Vagina (tissue), 2 donors: ENCODE measurements around the gene C17orf50. TPM values are rescaled to one million over a fixed set of nuclear protein-coding genes. Genes with fewer than 3 reads are reported as not detected.

ENCODE experiments used
- DNase-seq, 2 donors: peaks; one replicate each; pipeline ENCODE4 v3.0.0-alpha.2; 2017; ENCODE audit errors: extremely low spot score in 2 of 2
- H3K27ac ChIP-seq: fragments of 200-600 bp; sonication (generic); one replicate; pipeline ENCODE4 v1.5.1; 2019
- H3K27me3 ChIP-seq: fragments of 200-600 bp; sonication (generic); one replicate; pipeline ENCODE4 v1.5.1; 2019
- H3K36me3 ChIP-seq, 2 donors: fragments of 200-600 bp; sonication (generic); one replicate each; pipeline ENCODE4 v1.5.1; 2017 to 2019
- H3K4me1 ChIP-seq: fragments of 200-600 bp; sonication (generic); one replicate; pipeline ENCODE4 v1.5.1; 2019
- H3K4me3 ChIP-seq, 2 donors: fragments of 200-600 bp; sonication (generic); 1 replicate in 1 of 2; 2 replicates in 1 of 2; pipeline ENCODE4 v1.5.1; 2016 to 2019
- H3K9me3 ChIP-seq: fragments of 200-600 bp; sonication (generic); one replicate; pipeline ENCODE4 v1.5.1; 2019
- CTCF ChIP-seq, 3 experiments: fragments of 450-650 bp in 2 of 3; fragments of 200-600 bp in 1 of 3; sonication (generic) in 1 of 3; IDR thresholded peaks; one replicate each; pipeline ENCODE4 v1.5.1; 2017 to 2019; ENCODE audit warnings: antibody characterized with exemption in 3 of 3, mild to moderate bottlenecking in 2 of 3, moderate library complexity in 2 of 3
- POLR2A ChIP-seq, 2 donors: fragments of 450-650 bp; IDR thresholded peaks; one replicate each; pipeline ENCODE4 v1.6.1; 2017; ENCODE audit warnings: antibody characterized with exemption in 2 of 2, mild to moderate bottlenecking in 2 of 2, moderate library complexity in 2 of 2
- POLR2AphosphoS5 ChIP-seq, 2 donors: sonication (generic); formaldehyde crosslinking; IDR thresholded peaks; one replicate each; pipeline ENCODE4 v1.9.0; 2017; ENCODE audit warnings: antibody characterized with exemption in 2 of 2, mild to moderate bottlenecking in 2 of 2, low read depth in 1 of 2; ENCODE audit not compliant: insufficient read depth in 1 of 2
- intact Hi-C: fragments of 100-400 bp; cut with DNase I; formaldehyde crosslinking; loops from one replicate; pipeline ENCODE4 v1.15.1; 2023
- total RNA-seq: library from RNA; depleted of rRNA; stranded (reverse); fragments of >200 nt; gene quantifications from one replicate; pipeline ENCODE4 v1.2.3, GENCODE V29; 2016

C17orf50 gene
- total RNA-seq, 1 donor from 2014 or later: not detected

DNA sequence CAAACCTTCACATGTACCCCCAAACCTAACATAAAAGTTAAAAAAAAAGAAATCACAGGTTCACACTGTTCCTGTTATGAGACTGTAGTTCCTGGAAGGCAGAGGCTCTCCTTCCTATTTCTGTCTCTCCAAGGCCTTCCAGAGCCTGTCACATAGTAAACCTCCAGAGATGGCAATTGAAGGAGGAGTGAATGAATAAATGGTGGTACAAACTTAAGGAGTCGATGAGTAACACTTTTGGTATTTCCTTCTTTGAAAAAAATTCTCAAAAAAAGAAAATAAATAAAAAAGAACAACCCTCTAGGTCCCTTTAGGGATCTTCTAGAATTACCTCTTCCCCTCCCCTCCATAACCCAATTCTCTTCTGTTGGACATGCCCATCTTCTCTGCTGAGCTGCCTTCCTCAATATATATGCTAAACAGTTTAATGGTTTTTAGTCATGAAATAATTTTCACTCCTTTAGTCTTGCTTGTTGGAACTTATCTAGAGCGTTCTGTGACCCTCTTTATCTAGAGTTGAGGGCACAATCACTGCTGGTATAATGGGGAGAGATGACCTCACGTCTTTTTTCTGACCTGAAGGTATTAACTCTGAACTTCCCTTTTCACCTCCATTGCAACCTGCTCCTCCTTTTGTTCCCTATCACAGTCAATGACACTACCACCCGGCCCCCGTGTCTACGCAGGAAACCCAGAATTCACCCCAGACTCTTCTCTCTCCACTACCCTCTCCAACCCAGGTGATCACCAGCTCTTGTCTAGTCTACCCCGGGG lies 46.9 kb downstream of the C17orf50 start:
- no peak overlapping the region for H3K4me3 ChIP-seq
- H3K9me3 ChIP-seq: no peaks in the 10 kb centered on the region
- H3K4me1 ChIP-seq: peaks cover 33% of the 10 kb centered on the region
- TF ChIP-seq POLR2A (IDR thresholded peaks at IDR 0.05): no peak
- no peak for TF ChIP-seq POLR2AphosphoS5 (IDR thresholded peaks at IDR 0.05; ENCODE audit: insufficient read depth in 1 of 2, low read depth in 1 of 2)
- no peak for TF ChIP-seq CTCF (IDR thresholded peaks at IDR 0.05)
- intact Hi-C loops: no loop called here
- DNase-seq: no peak
- no peaks in the 10 kb centered on the region for H3K36me3 ChIP-seq
- H3K27me3 ChIP-seq: no peaks in the 10 kb centered on the region
- no peak overlapping the region for H3K27ac ChIP-seq

DNA sequence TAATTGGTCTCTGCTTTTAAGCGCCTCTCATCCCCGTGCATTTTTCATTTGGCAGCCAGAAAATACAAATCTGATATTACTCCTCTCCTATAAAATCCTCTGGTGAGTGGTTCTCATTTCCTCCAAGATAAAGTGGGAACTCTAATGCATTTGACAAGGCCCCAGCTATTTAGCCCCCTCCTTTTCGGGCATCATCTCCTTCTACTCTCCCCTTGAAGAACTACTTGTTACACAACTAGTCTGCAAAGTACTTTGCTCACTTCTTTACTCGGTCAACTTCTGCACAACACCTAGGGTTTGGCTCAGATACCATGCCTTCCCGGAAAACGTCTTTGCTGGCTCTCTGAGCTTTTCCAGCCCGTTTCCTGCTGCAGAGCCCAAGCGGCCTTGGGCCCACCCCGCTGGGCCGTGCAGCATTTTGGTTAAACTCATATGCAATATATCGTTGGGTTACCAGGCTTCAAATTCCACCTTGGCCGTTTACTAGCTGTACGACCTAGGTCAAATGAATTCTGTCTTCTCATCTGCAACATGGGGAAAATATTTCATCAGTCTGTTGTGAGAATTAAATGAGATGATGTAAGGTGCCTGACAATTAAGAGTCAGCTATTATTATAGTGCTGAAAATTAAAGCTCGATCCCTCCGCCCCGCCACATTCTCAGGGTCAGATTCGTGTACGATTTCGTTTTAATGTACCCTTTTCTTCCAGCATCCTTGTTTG lies 47.7 kb downstream of the C17orf50 start:
- Histone ChIP-seq H3K4me1 (peaks cover 42% of the 10 kb centered on the region), H3K4me3 (peak overlapping the region; percentile 57 to 97)
- intact Hi-C loops: no loop called here

GRCh38 chr17:35808962-35809854 lies 48.5 kb downstream of the C17orf50 start, which contains the start of gene TAF15:
TSS of gene TAF15 (plus strand) at chr17:35809484. CDS start at chr17:35809570, 86 bp downstream.
- Histone ChIP-seq H3K27me3 (no peaks in the 10 kb centered on the region), H3K9me3 (no peaks in the 10 kb centered on the region), H3K4me1 (peaks cover 49% of the 10 kb centered on the region), H3K27ac (peak within 1 kb of the TSS; percentile 97), H3K4me3 (peak within 1 kb of the TSS; percentile 57 to 97), H3K36me3 (no peaks in the 10 kb centered on the region)
- TF ChIP-seq POLR2AphosphoS5 (IDR thresholded peaks at IDR 0.05; ENCODE audit: insufficient read depth in 1 of 2, low read depth in 1 of 2) (peak; percentile 88 to 100), CTCF (IDR thresholded peaks at IDR 0.05) (peak in 2 of 3 experiments; percentile 27 to 61), POLR2A (IDR thresholded peaks at IDR 0.05) (peak; percentile 34 to 99)
- intact Hi-C loops: no loop called here
- DNase-seq: peak in 1 of 2 donors; percentile 96

More for the DNA sequence above, 47.7 kb downstream of the C17orf50 start:
- TF ChIP-seq POLR2AphosphoS5 (IDR thresholded peaks at IDR 0.05; ENCODE audit: insufficient read depth in 1 of 2, low read depth in 1 of 2) (no peak), CTCF (IDR thresholded peaks at IDR 0.05) (no peak), POLR2A (IDR thresholded peaks at IDR 0.05) (no peak)
- H3K9me3 ChIP-seq: no peaks in the 10 kb centered on the region
- no peaks in the 10 kb centered on the region for H3K27me3 ChIP-seq
- H3K36me3 ChIP-seq: no peaks in the 10 kb centered on the region
- peak overlapping the region; percentile 97 for H3K27ac ChIP-seq
- DNase-seq: no peak

- H3K36me3 ChIP-seq: no peaks in the 10 kb centered on the region
- no peaks in the 10 kb centered on the region for H3K27me3 ChIP-seq
- no peak for DNase-seq
- peaks cover 55% of the 10 kb centered on the region for H3K4me1 ChIP-seq
- peak overlapping the region; percentile 57 to 97 for H3K4me3 ChIP-seq
- no peaks in the 10 kb centered on the region for H3K9me3 ChIP-seq
- intact Hi-C loops: no loop called here
- peak overlapping the region; percentile 97 for H3K27ac ChIP-seq
- TF ChIP-seq CTCF (IDR thresholded peaks at IDR 0.05): no peak
- no peak for TF ChIP-seq POLR2A (IDR thresholded peaks at IDR 0.05)
- no peak for TF ChIP-seq POLR2AphosphoS5 (IDR thresholded peaks at IDR 0.05; ENCODE audit: insufficient read depth in 1 of 2, low read depth in 1 of 2)
Observed at GRCh38 chr17:35809855-35810461, 49.3 kb downstream of the C17orf50 start.
